GM23338 (cell line): ENCODE results near the gene MYRFL. TPM values are rescaled to one million over a fixed set of nuclear protein-coding genes. Genes with fewer than 3 reads are reported as not detected.

Experiments used
- ATAC-seq: fragments of 200-7000 bp; cut with Tn5 transposase; 3 replicates; pipeline ENCODE4 v1.9.1; 2020
- DNase-seq: peaks from one replicate; pipeline ENCODE4 v3.0.0-alpha.2; 2015; ENCODE audit warnings: low spot score
- H2AFZ ChIP-seq: fragments of 200-600 bp; sonication (generic); 2 replicates; pipeline ENCODE4 v1.8.0; 2016; ENCODE audit warnings: antibody characterized with exemption, mild to moderate bottlenecking, moderate library complexity
- H3F3A ChIP-seq: fragments of 200-600 bp; sonication (generic); replicated peaks from 2 replicates; pipeline ENCODE4 v1.8.0; 2017; ENCODE audit warnings: antibody characterized with exemption, mixed run types, low read depth
- H3K27ac ChIP-seq: fragments of 200-600 bp; sonication (generic); 2 replicates; pipeline ENCODE4 v1.6.1; 2016; ENCODE audit warnings: low read depth
- H3K27me3 ChIP-seq: fragments of 200-600 bp; sonication (generic); 2 replicates; pipeline ENCODE4 v1.8.0; 2016; ENCODE audit warnings: mild to moderate bottlenecking, mixed run types, moderate library complexity; ENCODE audit not compliant: insufficient read depth
- H3K36me3 ChIP-seq: fragments of 200-600 bp; sonication (generic); 2 replicates; pipeline ENCODE4 v1.8.0; 2016; ENCODE audit warnings: mild to moderate bottlenecking; ENCODE audit not compliant: insufficient read depth
- H3K4me1 ChIP-seq: fragments of 200-600 bp; sonication (generic); 2 replicates; pipeline ENCODE4 v1.8.0; 2016; ENCODE audit warnings: mild to moderate bottlenecking, moderate library complexity; ENCODE audit not compliant: insufficient read depth
- H3K4me2 ChIP-seq: fragments of 200-600 bp; sonication (generic); 2 replicates; pipeline ENCODE4 v1.7.1; 2017; ENCODE audit warnings: mixed run types
- H3K4me3 ChIP-seq: fragments of 200-600 bp; sonication (generic); 2 replicates; pipeline ENCODE4 v1.6.1; 2016; ENCODE audit warnings: mixed run types
- H3K79me2 ChIP-seq: fragments of 200-600 bp; sonication (generic); replicated peaks from 2 replicates; pipeline ENCODE4 v1.8.0; 2017; ENCODE audit warnings: mild to moderate bottlenecking; ENCODE audit not compliant: insufficient read depth
- H3K9me2 ChIP-seq: fragments of 200-600 bp; sonication (generic); 2 replicates; pipeline ENCODE4 v1.8.0; 2017; ENCODE audit not compliant: insufficient read depth
- H4K20me1 ChIP-seq: fragments of 200-600 bp; sonication (generic); replicated peaks from 2 replicates; pipeline ENCODE4 v1.8.0; 2017; ENCODE audit warnings: mild to moderate bottlenecking; ENCODE audit not compliant: insufficient read depth
- H3K27ac Mint-ChIP-seq: 2 replicates; pipeline ENCODE4 v1.8.0; 2020; ENCODE audit warnings: inconsistent platforms, mild to moderate bottlenecking, moderate library complexity, mixed read lengths
- H3K27me3 Mint-ChIP-seq: 3 replicates; pipeline ENCODE4 v1.8.0; 2022; ENCODE audit warnings: low read depth, mild to moderate bottlenecking, moderate library complexity, mixed read lengths, inconsistent platforms; ENCODE audit not compliant: insufficient read depth, poor library complexity
- H3K36me3 Mint-ChIP-seq: 3 replicates; pipeline ENCODE4 v1.8.0; 2021; ENCODE audit warnings: low read depth, mild to moderate bottlenecking, inconsistent platforms, moderate library complexity, mixed read lengths
- H3K4me1 Mint-ChIP-seq: 3 replicates; pipeline ENCODE4 v1.8.0; 2020; ENCODE audit warnings: mild to moderate bottlenecking, inconsistent platforms, mixed read lengths
- H3K4me3 Mint-ChIP-seq: 3 replicates; pipeline ENCODE4 v1.8.0; 2021; ENCODE audit warnings: moderate library complexity, mild to moderate bottlenecking, inconsistent platforms, mixed read lengths
- H3K9me3 Mint-ChIP-seq: 3 replicates; pipeline ENCODE4 v1.8.0; 2020; ENCODE audit warnings: moderate library complexity, mild to moderate bottlenecking, inconsistent platforms, mixed read lengths
- CREB1 ChIP-seq: fragments of 250-450 bp; sonication (Bioruptor Pico); IDR thresholded peaks from 2 replicates; pipeline ENCODE4 v1.5.0; 2020; ENCODE audit warnings: low read depth, mild to moderate bottlenecking, moderate library complexity
- ETS1 ChIP-seq: IDR thresholded peaks from 2 replicates; pipeline ENCODE4 v1.6.1; 2016; ENCODE audit warnings: antibody characterized with exemption
- EZH2 ChIP-seq: fragments of 200-600 bp; sonication (generic); IDR thresholded peaks from one replicate; pipeline ENCODE4 v1.8.0; 2017; ENCODE audit warnings: antibody characterized with exemption, mild to moderate bottlenecking, low read depth; ENCODE audit not compliant: unreplicated experiment
- JUNB ChIP-seq: IDR thresholded peaks from one replicate; pipeline ENCODE4 v1.6.1; 2016; ENCODE audit warnings: antibody characterized with exemption; ENCODE audit not compliant: unreplicated experiment
- NANOG ChIP-seq: IDR thresholded peaks from 2 replicates; pipeline ENCODE4 v1.6.1; 2016; ENCODE audit warnings: antibody characterized with exemption, borderline replicate concordance
- STAT1 ChIP-seq: IDR thresholded peaks from one replicate; pipeline ENCODE4 v1.6.1; 2016; ENCODE audit warnings: antibody characterized with exemption; ENCODE audit not compliant: unreplicated experiment
- ZNF114 ChIP-seq: fragments of 250-450 bp; sonication (Bioruptor Pico); IDR thresholded peaks from 2 replicates; pipeline ENCODE4 v1.5.0; 2020; ENCODE audit warnings: mild to moderate bottlenecking, moderate library complexity
- ZNF462 ChIP-seq: fragments of 250-450 bp; sonication (Bioruptor Pico); IDR thresholded peaks from 2 replicates; pipeline ENCODE4 v1.5.0; 2020; ENCODE audit warnings: mild to moderate bottlenecking, moderate library complexity
- polyA plus RNA-seq: library from polyadenylated mRNA; unstranded; fragments of >200 nt; fragmentation: Nextera tagmentation; extraction: Ambion mirVana; gene quantifications from 2 replicates; pipeline ENCODE4 v1.2.1, GENCODE V29; 2016
- total RNA-seq: library from RNA; depleted of rRNA; stranded (reverse); fragments of >200 nt; shearing (Covaris generic); gene quantifications from 2 replicates; pipeline ENCODE4 v1.2.3, GENCODE V29; 2014

MYRFL gene
- total and polyA plus RNA-seq, 2 experiments from 2014 or later: 2.3 to 2.8 TPM

DNA sequence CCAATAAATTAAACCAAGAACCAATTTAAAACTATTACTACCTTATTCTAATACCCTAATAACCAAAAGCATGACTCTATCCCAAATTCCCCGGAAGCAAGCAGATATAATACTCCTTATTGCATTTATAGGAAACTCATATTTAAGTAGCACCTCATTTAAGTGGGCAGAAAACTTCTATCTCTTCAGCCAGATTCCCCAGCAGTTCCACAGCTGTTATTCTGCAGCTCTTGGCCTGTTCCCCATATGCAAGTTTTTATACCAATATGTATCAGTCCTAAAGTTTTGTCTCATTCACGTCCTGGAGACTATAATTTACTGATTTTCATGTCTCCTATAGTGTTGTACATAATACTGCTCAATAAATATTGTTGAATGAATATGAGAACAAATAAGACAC, 106.5 kb downstream of the MYRFL start:
- Mint-ChIP-seq H3K27ac (peak overlapping the region; percentile 97), H3K4me1 (peaks cover 75% of the 10 kb centered on the region), H3K27me3 (peaks cover 14% of the 10 kb centered on the region), H3K4me3 (no peak overlapping the region), H3K9me3 (peaks cover 15% of the 10 kb centered on the region; the same call in 2 of the 3 replicates), H3K36me3 (peaks cover 19% of the 10 kb centered on the region)
- Histone ChIP-seq H3K4me2 (peak overlapping the region; percentile 37), H3F3A (no peaks in the 10 kb centered on the region), H3K4me3 (no peak overlapping the region), H3K4me1 (peaks cover 52% of the 10 kb centered on the region), H3K27me3 (no peaks in the 10 kb centered on the region), H4K20me1 (no peaks in the 10 kb centered on the region), H3K9me2 (no peaks in the 10 kb centered on the region; the same call in 1 of the 2 replicates), H3K27ac (peak overlapping the region; percentile 97), H3K36me3 (no peaks in the 10 kb centered on the region), H2AFZ (no peak overlapping the region), H3K79me2 (no peaks in the 10 kb centered on the region)
- TF ChIP-seq JUNB: no peak
- TF ChIP-seq ZNF114 (CRISPR knock-in tag): no peak
- no peak for TF ChIP-seq EZH2
- no peak for TF ChIP-seq STAT1
- TF ChIP-seq NANOG: no peak
- no peak for TF ChIP-seq ETS1
- TF ChIP-seq CREB1 (CRISPR knock-in tag): no peak
- DNase-seq: no peak
- ATAC-seq: no peak

- Histone ChIP-seq H3F3A (no peaks in the 10 kb centered on the region), H3K27me3 (no peaks in the 10 kb centered on the region), H3K4me1 (peaks cover 54% of the 10 kb centered on the region), H4K20me1 (no peaks in the 10 kb centered on the region), H2AFZ (no peak overlapping the region), H3K36me3 (no peaks in the 10 kb centered on the region; the same call in 1 of the 2 replicates), H3K79me2 (no peaks in the 10 kb centered on the region), H3K9me2 (no peaks in the 10 kb centered on the region; the same call in 1 of the 2 replicates), H3K4me3 (peak overlapping the region; percentile 12; the same call in 1 of the 2 replicates), H3K4me2 (peak overlapping the region; percentile 37), H3K27ac (peak overlapping the region; percentile 97)
- Mint-ChIP-seq H3K27ac (peak overlapping the region; percentile 97), H3K27me3 (peaks cover 14% of the 10 kb centered on the region), H3K36me3 (peaks cover 24% of the 10 kb centered on the region), H3K9me3 (peaks cover 15% of the 10 kb centered on the region; the same call in 2 of the 3 replicates), H3K4me1 (peaks cover 79% of the 10 kb centered on the region), H3K4me3 (peak overlapping the region; percentile 36; the same call in 2 of the 3 replicates)
- DNase-seq (peak; percentile 83), ATAC-seq (peak; percentile 73)
- TF ChIP-seq NANOG: peak; percentile 77
- TF ChIP-seq EZH2: no peak
- TF ChIP-seq ZNF462 (CRISPR knock-in tag): peak; percentile 82
These were observed 107.1 kb downstream of the MYRFL start for GRCh38 chr12:69932154-69932553.
